Measurements from ENCODE around the gene ATP13A5.
A peak's percentile ranks its signal among the peaks of the same experiment; 100 is the strongest.

ATP13A5 gene

DNA sequence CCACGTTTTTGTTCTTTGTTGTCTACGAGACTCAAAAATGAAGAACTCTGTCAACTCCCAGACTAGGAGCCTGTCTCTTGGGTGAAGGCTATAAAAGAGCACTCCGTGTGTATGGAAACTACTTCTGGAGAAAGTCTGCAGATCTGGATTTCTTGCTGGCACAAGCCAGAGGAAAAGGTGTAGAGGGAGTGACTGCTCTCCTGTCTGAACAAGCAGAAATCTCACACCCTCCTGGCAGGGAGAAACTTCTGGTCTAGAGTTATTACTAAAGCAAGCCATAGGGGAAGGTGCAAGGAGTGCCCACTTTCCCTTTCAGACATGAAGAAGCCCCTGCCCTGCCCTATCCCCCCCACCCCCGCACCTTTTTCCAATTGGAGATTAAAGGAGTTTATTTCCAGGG, 128.1 kb downstream of the ATP13A5 start:
- no peaks in the 10 kb centered on the region for H3K36me3 ChIP-seq
- TF ChIP-seq, protein P1, sequence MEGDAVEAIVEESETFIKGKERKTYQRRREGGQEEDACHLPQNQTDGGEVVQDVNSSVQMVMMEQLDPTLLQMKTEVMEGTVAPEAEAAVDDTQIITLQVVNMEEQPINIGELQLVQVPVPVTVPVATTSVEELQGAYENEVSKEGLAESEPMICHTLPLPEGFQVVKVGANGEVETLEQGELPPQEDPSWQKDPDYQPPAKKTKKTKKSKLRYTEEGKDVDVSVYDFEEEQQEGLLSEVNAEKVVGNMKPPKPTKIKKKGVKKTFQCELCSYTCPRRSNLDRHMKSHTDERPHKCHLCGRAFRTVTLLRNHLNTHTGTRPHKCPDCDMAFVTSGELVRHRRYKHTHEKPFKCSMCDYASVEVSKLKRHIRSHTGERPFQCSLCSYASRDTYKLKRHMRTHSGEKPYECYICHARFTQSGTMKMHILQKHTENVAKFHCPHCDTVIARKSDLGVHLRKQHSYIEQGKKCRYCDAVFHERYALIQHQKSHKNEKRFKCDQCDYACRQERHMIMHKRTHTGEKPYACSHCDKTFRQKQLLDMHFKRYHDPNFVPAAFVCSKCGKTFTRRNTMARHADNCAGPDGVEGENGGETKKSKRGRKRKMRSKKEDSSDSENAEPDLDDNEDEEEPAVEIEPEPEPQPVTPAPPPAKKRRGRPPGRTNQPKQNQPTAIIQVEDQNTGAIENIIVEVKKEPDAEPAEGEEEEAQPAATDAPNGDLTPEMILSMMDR (IDR thresholded peaks at IDR 0.05; ENCODE audit: low read depth, low read length) = no peak
- no peak overlapping the region for H3K27ac ChIP-seq
- H3K9me3 ChIP-seq (ENCODE audit: severe bottlenecking) = no peaks in the 10 kb centered on the region
- H3K4me3 ChIP-seq (ENCODE audit: low read depth, low read length) = no peak overlapping the region
- H3K27me3 ChIP-seq (ENCODE audit: insufficient read depth, low read depth, severe bottlenecking) = no peaks in the 10 kb centered on the region
- no peak for DNase-seq

DNA sequence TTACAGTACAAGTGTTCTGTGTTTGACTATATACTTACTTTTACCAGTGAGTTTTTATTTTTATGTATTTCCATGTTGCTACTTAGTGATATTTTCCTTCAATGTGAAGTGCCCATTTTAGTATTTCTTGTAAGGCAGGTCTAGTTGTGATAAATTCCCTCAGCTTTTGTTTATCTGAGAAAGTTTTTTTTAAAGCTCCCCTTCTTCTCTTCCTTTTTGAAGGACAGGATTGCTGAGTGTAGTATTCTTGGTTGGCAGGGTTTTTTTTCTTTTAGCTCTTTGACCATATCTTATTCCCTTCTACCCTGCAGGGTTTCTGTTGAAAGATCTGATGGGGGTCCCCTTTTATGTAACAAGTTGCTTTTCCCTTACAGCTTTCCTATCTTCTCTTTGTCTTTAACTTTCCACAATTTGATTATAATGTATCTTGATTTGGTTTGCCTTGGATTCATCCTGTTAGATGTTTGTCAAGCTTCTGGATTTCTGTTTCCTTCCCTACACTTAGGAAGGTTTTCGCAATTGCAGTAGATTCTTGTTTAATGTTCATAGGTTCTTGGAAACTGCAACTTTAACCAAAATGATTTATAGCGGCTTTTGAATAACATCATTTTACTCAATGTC, 129.6 kb downstream of the ATP13A5 start:
- Histone ChIP-seq H3K36me3 (no peaks in the 10 kb centered on the region), H3K27me3 (ENCODE audit: insufficient read depth, low read depth, severe bottlenecking) (no peaks in the 10 kb centered on the region), H3K27ac (no peak overlapping the region), H3K4me3 (ENCODE audit: low read depth, low read length) (no peak overlapping the region), H3K9me3 (ENCODE audit: severe bottlenecking) (no peaks in the 10 kb centered on the region)
- TF ChIP-seq, protein P1 (IDR thresholded peaks at IDR 0.05; ENCODE audit: low read depth, low read length) = no peak
- no peak for DNase-seq

DNA sequence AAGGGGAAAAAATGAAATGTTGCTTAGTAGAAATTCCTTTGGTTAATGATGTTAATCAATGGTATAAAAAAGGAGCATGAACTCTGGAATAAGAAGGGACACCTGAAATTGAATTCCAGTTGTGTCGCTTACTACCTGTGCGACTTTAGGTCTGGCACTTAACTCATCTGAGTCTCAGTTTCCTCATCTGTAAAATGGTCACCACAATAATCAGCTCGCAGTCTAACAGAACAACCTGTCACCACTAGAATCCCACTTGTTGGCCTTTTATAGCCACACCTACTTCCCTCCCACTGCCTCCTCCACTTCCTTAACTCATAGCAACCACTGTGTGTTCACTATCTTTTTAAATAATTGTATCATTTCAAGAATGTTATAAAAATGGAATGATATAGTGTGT, 135.0 kb downstream of the ATP13A5 start:
- no peak for DNase-seq

DNA sequence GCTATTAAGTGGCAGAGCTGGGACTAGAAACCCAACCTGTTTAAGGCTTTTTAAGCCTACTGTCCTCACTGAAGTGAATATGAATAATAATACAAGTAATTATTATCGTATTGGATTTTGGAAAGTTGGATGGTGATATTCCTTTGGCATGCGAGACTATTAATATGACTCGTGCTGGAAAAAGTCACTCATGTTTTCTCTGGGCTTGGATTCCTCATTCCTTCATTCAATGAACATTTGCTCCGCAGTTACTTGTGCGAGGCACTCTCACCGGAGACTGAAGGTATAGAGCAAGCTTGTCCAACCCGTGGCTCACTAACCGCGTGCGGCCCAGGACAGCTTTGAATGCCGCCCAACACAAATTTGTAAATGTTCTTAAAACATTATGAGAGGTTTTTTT, 136.8 kb downstream of the ATP13A5 start:
- Histone ChIP-seq H3K27me3 (ENCODE audit: insufficient read depth, low read depth, severe bottlenecking) (no peaks in the 10 kb centered on the region), H3K36me3 (no peaks in the 10 kb centered on the region)
- no peak for DNase-seq

More for the DNA sequence above, 135.0 kb downstream of the ATP13A5 start:
- no peak overlapping the region for H3K4me3 ChIP-seq (ENCODE audit: low read depth, low read length)
- no peaks in the 10 kb centered on the region for H3K9me3 ChIP-seq (ENCODE audit: severe bottlenecking)
- TF ChIP-seq, protein P1 (IDR thresholded peaks at IDR 0.05; ENCODE audit: low read depth, low read length) = no peak
- H3K36me3 ChIP-seq = no peaks in the 10 kb centered on the region
- H3K27me3 ChIP-seq (ENCODE audit: insufficient read depth, low read depth, severe bottlenecking) = no peaks in the 10 kb centered on the region
- no peak overlapping the region for H3K27ac ChIP-seq

DNA sequence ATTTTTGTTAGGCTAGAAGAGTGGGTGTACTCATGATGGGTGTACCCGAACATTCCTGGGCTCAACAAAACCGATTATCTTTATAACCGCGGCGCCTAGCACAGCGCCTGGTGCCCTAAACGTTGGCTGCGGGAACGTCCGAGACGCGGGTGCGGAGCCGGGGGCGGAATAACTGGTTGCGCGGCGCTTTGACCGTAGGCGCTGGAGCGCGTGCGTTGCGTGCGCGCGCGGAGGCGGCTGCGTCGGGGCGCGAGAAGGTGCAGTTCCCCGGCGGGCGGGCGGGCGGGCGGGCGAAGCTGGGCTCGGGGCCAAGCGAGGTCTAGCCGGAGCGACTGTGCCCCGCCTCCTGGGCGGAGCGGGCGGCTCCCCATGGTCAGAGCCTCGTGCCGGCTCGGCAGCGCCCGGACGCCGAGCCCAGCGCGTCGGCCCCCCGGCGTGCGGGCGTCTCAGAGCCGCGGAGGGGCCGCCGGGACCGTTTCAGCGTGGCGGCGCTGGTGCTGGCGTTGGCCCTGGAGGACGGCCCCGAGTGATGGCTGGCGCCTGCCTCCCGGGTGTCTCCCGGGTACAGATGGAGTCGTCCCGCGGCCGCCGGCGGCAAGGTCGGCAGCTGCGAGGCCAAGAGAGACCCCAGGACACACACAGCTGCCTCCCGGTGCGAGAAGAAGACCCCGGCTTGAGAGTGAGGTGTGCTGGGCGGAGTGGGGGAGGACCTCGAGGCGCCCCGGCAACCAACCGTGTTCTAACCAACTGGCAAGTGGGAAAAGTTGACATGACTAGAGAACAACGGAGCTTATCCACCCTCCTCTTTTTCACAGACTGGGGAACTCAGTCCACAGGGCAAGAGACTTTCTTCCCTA, 137.5 kb downstream of the ATP13A5 start, which contains the start of gene PLAAT1:
Gene PLAAT1, plus strand, starts transcription at position 373 of the 857 bp plus-strand sequence. CDS start 14,429 bp downstream, outside the sequence.
- Histone ChIP-seq H3K27ac (peak within 1 kb of the TSS; percentile 87), H3K4me3 (ENCODE audit: low read depth, low read length) (peak within 1 kb of the TSS; percentile 68), H3K36me3 (no peaks in the 10 kb centered on the region), H3K27me3 (ENCODE audit: insufficient read depth, low read depth, severe bottlenecking) (no peaks in the 10 kb centered on the region), H3K9me3 (ENCODE audit: severe bottlenecking) (no peaks in the 10 kb centered on the region)
- TF ChIP-seq, protein P1 (IDR thresholded peaks at IDR 0.05; ENCODE audit: low read depth, low read length) = no peak
- peak; percentile 69 for DNase-seq

More for the DNA sequence above, 136.8 kb downstream of the ATP13A5 start:
- Histone ChIP-seq H3K9me3 (ENCODE audit: severe bottlenecking) (no peaks in the 10 kb centered on the region), H3K27ac (peak overlapping the region; percentile 87), H3K4me3 (ENCODE audit: low read depth, low read length) (peak overlapping the region; percentile 68)
- TF ChIP-seq, protein P1 (IDR thresholded peaks at IDR 0.05; ENCODE audit: low read depth, low read length) = no peak
